HEK293 (cell line): ENCODE results near the gene WNT1.

ENCODE experiments used
- GLIS1 ChIP-seq: fragments of 450-650 bp; formaldehyde crosslinking; IDR thresholded peaks from 2 replicates; pipeline ENCODE4 v1.5.1; 2016; ENCODE audit warnings: missing biosample characterization, missing genetic modification characterization
- KLF10 ChIP-seq: fragments of 450-650 bp; IDR thresholded peaks from 2 replicates; pipeline ENCODE4 v1.5.1; 2018; ENCODE audit warnings: missing biosample characterization, mild to moderate bottlenecking, missing genetic modification characterization
- PRDM1 ChIP-seq: fragments of 450-650 bp; formaldehyde crosslinking; IDR thresholded peaks from 2 replicates; pipeline ENCODE4; 2016; ENCODE audit warnings: missing biosample characterization, missing genetic modification characterization
- RBAK ChIP-seq: fragments of 450-650 bp; formaldehyde crosslinking; IDR thresholded peaks from 2 replicates; pipeline ENCODE4 v1.5.1; 2016; ENCODE audit warnings: missing biosample characterization, missing genetic modification characterization
- SETDB1 ChIP-seq: IDR thresholded peaks from one replicate; pipeline ENCODE4 v1.6.1; 2017; ENCODE audit warnings: mild to moderate bottlenecking, low read length, moderate library complexity, mixed read lengths; ENCODE audit not compliant: insufficient read length
- TCF7L2 ChIP-seq: IDR thresholded peaks from 2 replicates; pipeline ENCODE4 v1.6.1; 2011; ENCODE audit warnings: low read depth, mild to moderate bottlenecking, inconsistent platforms, low read length, moderate library complexity, borderline replicate concordance
- ZBTB48 ChIP-seq: fragments of 450-650 bp; formaldehyde crosslinking; IDR thresholded peaks from 2 replicates; pipeline ENCODE4 v1.5.1; 2016; ENCODE audit warnings: missing biosample characterization, missing genetic modification characterization
- ZFP3 ChIP-seq: fragments of 450-650 bp; formaldehyde crosslinking; IDR thresholded peaks from 2 replicates; pipeline ENCODE4 v1.5.1; 2016; ENCODE audit warnings: low read depth, missing biosample characterization, missing genetic modification characterization
- ZIC2 ChIP-seq: fragments of 450-650 bp; formaldehyde crosslinking; IDR thresholded peaks from 2 replicates; pipeline ENCODE4 v1.5.1; 2016; ENCODE audit warnings: missing biosample characterization, missing genetic modification characterization
- ZNF121 ChIP-seq: fragments of 450-650 bp; formaldehyde crosslinking; IDR thresholded peaks from 2 replicates; pipeline ENCODE4 v1.5.1; 2016; ENCODE audit warnings: missing biosample characterization, missing genetic modification characterization
- ZNF169 ChIP-seq: fragments of 450-650 bp; formaldehyde crosslinking; IDR thresholded peaks from 2 replicates; pipeline ENCODE4 v1.5.1; 2016; ENCODE audit warnings: missing biosample characterization, missing genetic modification characterization
- ZNF223 ChIP-seq: fragments of 450-650 bp; formaldehyde crosslinking; IDR thresholded peaks from 2 replicates; pipeline ENCODE4 v1.5.1; 2016; ENCODE audit warnings: missing biosample characterization, missing genetic modification characterization
- ZNF24 ChIP-seq: fragments of 450-650 bp; formaldehyde crosslinking; IDR thresholded peaks from 2 replicates; pipeline ENCODE4 v1.5.1; 2016; ENCODE audit warnings: missing biosample characterization, missing genetic modification characterization
- ZNF274 ChIP-seq, 2 experiments: fragments of 200-500 bp in 1 of 2; fragments of 450-650 bp in 1 of 2; sonication (Bioruptor generic) in 1 of 2; formaldehyde crosslinking in 1 of 2; IDR thresholded peaks; 2 replicates each; pipeline versions ENCODE4 v1.5.1 to v1.6.1; 2014 to 2016; ENCODE audit warnings: borderline replicate concordance in 1 of 2, inconsistent platforms in 1 of 2, low read length in 1 of 2, missing biosample characterization in 1 of 2, missing genetic modification characterization in 1 of 2
- ZNF37A ChIP-seq: fragments of 450-650 bp; IDR thresholded peaks from 2 replicates; pipeline ENCODE4 v1.5.1; 2018; ENCODE audit warnings: missing biosample characterization, missing genetic modification characterization
- ZNF404 ChIP-seq: fragments of 450-650 bp; formaldehyde crosslinking; IDR thresholded peaks from 2 replicates; pipeline ENCODE4 v1.5.1; 2017; ENCODE audit warnings: missing biosample characterization, missing genetic modification characterization
- ZNF473 ChIP-seq: fragments of 450-650 bp; formaldehyde crosslinking; IDR thresholded peaks from 2 replicates; pipeline ENCODE4 v1.5.1; 2017; ENCODE audit warnings: missing biosample characterization, missing genetic modification characterization
- ZNF558 ChIP-seq: fragments of 450-650 bp; formaldehyde crosslinking; IDR thresholded peaks from 2 replicates; pipeline ENCODE4 v1.5.1; 2016; ENCODE audit warnings: missing biosample characterization, missing genetic modification characterization
- ZNF571 ChIP-seq: fragments of 450-650 bp; formaldehyde crosslinking; IDR thresholded peaks from 2 replicates; pipeline ENCODE4 v1.5.0; 2017; ENCODE audit warnings: missing biosample characterization, missing genetic modification characterization
- ZNF610 ChIP-seq: fragments of 450-650 bp; formaldehyde crosslinking; IDR thresholded peaks from 2 replicates; pipeline ENCODE4 v1.5.1; 2016; ENCODE audit warnings: missing biosample characterization, missing genetic modification characterization, borderline replicate concordance
- ZNF654 ChIP-seq: fragments of 450-650 bp; formaldehyde crosslinking; IDR thresholded peaks from 2 replicates; pipeline ENCODE4 v1.5.1; 2016; ENCODE audit warnings: low read depth, missing biosample characterization, missing genetic modification characterization
- ZNF670 ChIP-seq: fragments of 450-650 bp; formaldehyde crosslinking; IDR thresholded peaks from 2 replicates; pipeline ENCODE4 v1.5.1; 2016; ENCODE audit warnings: missing biosample characterization, missing genetic modification characterization, low read depth
- ZNF747 ChIP-seq: fragments of 450-650 bp; formaldehyde crosslinking; IDR thresholded peaks from 2 replicates; pipeline ENCODE4 v1.5.1; 2016; ENCODE audit warnings: missing biosample characterization, missing genetic modification characterization
- ZNF785 ChIP-seq: fragments of 450-650 bp; formaldehyde crosslinking; IDR thresholded peaks from 2 replicates; pipeline ENCODE4 v1.5.1; 2016; ENCODE audit warnings: missing biosample characterization, missing genetic modification characterization
- TF ChIP-seq, protein P1 (sequence below): fragments of 450-650 bp; formaldehyde crosslinking; IDR thresholded peaks from 2 replicates; pipeline ENCODE4 v1.5.0; 2017; ENCODE audit warnings: missing biosample characterization, missing genetic modification characterization, borderline replicate concordance
- TF ChIP-seq, protein P2 (sequence below): fragments of 450-650 bp; formaldehyde crosslinking; IDR thresholded peaks from 2 replicates; pipeline ENCODE4 v1.5.1; 2016; ENCODE audit warnings: missing biosample characterization, missing genetic modification characterization
- TF ChIP-seq, protein P3 (sequence below): fragments of 450-650 bp; formaldehyde crosslinking; IDR thresholded peaks from 2 replicates; pipeline ENCODE4 v1.5.1; 2017; ENCODE audit warnings: missing biosample characterization, missing genetic modification characterization
- TF ChIP-seq, protein P4 (sequence below): fragments of 450-650 bp; formaldehyde crosslinking; IDR thresholded peaks from 2 replicates; pipeline ENCODE4 v1.5.1; 2016; ENCODE audit warnings: missing biosample characterization, missing genetic modification characterization
- TF ChIP-seq, protein P5 (sequence below): fragments of 450-650 bp; formaldehyde crosslinking; IDR thresholded peaks from 2 replicates; pipeline ENCODE4 v1.5.1; 2016; ENCODE audit warnings: missing biosample characterization, missing genetic modification characterization, borderline replicate concordance
- TF ChIP-seq, protein P6 (sequence below): fragments of 450-650 bp; formaldehyde crosslinking; IDR thresholded peaks from 2 replicates; pipeline ENCODE4; 2016; ENCODE audit warnings: missing biosample characterization, missing genetic modification characterization

WNT1 gene

DNA sequence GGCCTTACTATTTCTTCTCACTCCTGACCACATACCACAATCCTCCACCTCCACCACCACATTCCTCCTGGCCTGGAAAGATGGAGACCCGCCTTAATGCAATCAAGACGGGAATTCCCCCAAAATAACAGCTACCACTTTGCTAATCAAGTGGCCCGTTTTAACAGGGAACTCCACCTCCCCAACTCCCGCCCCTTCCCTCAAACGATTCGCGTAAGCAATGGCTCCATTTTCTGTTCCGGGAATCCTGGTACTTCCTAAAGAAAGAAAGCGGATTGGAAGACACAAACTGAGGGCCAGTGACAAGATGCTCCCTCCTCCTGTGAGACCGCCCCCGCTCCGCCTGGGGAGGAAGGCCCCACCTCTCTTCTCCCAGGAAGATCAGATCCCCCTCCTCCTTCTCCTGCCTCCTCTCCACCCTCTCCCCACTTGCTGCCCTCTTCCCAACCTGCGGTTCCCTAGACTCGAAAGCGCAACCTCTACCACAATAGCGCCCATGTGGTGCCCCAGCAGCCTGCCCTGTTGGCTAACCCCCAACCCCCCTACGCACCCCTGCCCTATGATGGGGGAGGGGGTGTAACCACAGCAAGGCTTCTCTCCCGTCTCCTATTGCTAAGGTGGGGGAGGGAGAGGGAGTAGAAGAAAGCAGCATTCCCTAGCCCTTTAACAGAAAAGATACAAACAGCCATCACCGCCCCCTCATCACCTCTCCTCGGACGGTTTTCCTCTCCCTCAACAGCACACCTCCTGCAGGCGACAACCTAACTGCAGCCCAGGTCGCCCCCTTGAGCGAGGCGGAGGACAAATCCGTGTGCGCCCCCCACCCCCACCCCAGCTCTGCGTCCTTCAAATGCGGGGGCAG, 21.6 kb upstream of the WNT1 start (continued):
- TF ChIP-seq ZNF747 (tag by site-specific recombination), result no peak
- no peak for TF ChIP-seq ZNF169
- no peak for TF ChIP-seq ZNF37A (tag by site-specific recombination)
- TF ChIP-seq, protein P1, sequence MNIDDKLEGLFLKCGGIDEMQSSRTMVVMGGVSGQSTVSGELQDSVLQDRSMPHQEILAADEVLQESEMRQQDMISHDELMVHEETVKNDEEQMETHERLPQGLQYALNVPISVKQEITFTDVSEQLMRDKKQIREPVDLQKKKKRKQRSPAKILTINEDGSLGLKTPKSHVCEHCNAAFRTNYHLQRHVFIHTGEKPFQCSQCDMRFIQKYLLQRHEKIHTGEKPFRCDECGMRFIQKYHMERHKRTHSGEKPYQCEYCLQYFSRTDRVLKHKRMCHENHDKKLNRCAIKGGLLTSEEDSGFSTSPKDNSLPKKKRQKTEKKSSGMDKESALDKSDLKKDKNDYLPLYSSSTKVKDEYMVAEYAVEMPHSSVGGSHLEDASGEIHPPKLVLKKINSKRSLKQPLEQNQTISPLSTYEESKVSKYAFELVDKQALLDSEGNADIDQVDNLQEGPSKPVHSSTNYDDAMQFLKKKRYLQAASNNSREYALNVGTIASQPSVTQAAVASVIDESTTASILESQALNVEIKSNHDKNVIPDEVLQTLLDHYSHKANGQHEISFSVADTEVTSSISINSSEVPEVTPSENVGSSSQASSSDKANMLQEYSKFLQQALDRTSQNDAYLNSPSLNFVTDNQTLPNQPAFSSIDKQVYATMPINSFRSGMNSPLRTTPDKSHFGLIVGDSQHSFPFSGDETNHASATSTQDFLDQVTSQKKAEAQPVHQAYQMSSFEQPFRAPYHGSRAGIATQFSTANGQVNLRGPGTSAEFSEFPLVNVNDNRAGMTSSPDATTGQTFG (tag by site-specific recombination), result no peak
- no peak for TF ChIP-seq KLF10
- TF ChIP-seq ZNF24 (tag by site-specific recombination), result peak; percentile 17; the same call in 1 of the 2 replicates
- TF ChIP-seq ZNF558 (tag by site-specific recombination), result 0 out of 2 replicates have a peak, but pooled peaks have one; percentile 35
- no peak for TF ChIP-seq SETDB1
- TF ChIP-seq ZNF785, result no peak
- TF ChIP-seq, protein P2, sequence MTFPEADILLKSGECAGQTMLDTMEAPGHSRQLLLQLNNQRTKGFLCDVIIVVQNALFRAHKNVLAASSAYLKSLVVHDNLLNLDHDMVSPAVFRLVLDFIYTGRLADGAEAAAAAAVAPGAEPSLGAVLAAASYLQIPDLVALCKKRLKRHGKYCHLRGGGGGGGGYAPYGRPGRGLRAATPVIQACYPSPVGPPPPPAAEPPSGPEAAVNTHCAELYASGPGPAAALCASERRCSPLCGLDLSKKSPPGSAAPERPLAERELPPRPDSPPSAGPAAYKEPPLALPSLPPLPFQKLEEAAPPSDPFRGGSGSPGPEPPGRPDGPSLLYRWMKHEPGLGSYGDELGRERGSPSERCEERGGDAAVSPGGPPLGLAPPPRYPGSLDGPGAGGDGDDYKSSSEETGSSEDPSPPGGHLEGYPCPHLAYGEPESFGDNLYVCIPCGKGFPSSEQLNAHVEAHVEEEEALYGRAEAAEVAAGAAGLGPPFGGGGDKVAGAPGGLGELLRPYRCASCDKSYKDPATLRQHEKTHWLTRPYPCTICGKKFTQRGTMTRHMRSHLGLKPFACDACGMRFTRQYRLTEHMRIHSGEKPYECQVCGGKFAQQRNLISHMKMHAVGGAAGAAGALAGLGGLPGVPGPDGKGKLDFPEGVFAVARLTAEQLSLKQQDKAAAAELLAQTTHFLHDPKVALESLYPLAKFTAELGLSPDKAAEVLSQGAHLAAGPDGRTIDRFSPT (tag by site-specific recombination), result peak; percentile 83
- peak; percentile 86 for TF ChIP-seq ZBTB48 (tag by site-specific recombination)
- no peak for TF ChIP-seq ZNF670 (tag by site-specific recombination)
- TF ChIP-seq, protein P3, sequence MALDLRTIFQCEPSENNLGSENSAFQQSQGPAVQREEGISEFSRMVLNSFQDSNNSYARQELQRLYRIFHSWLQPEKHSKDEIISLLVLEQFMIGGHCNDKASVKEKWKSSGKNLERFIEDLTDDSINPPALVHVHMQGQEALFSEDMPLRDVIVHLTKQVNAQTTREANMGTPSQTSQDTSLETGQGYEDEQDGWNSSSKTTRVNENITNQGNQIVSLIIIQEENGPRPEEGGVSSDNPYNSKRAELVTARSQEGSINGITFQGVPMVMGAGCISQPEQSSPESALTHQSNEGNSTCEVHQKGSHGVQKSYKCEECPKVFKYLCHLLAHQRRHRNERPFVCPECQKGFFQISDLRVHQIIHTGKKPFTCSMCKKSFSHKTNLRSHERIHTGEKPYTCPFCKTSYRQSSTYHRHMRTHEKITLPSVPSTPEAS, result no peak
- TF ChIP-seq ZNF274 (IDR thresholded peaks at IDR 0.05; ENCODE audit: low read length), result no peak
- no peak for TF ChIP-seq ZNF274 (tag by site-specific recombination; IDR thresholded peaks at IDR 0.05; ENCODE audit: borderline replicate concordance)
- TF ChIP-seq ZNF654, result no peak
- TF ChIP-seq ZNF610 (tag by site-specific recombination), result no peak
- no peak for TF ChIP-seq ZFP3 (tag by site-specific recombination)
- no peak for TF ChIP-seq ZNF223 (tag by site-specific recombination)
- no peak for TF ChIP-seq ZNF473 (tag by site-specific recombination)
- no peak for TF ChIP-seq RBAK (tag by site-specific recombination)
- TF ChIP-seq, protein P4, sequence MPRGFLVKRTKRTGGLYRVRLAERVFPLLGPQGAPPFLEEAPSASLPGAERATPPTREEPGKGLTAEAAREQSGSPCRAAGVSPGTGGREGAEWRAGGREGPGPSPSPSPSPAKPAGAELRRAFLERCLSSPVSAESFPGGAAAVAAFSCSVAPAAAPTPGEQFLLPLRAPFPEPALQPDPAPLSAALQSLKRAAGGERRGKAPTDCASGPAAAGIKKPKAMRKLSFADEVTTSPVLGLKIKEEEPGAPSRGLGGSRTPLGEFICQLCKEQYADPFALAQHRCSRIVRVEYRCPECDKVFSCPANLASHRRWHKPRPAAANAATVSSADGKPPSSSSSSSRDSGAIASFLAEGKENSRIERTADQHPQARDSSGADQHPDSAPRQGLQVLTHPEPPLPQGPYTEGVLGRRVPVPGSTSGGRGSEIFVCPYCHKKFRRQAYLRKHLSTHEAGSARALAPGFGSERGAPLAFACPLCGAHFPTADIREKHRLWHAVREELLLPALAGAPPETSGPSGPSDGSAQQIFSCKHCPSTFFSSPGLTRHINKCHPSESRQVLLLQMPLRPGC (tag by site-specific recombination), result peak; percentile 54; the same call in 1 of the 2 replicates
- no peak for TF ChIP-seq ZNF571 (tag by site-specific recombination)
- peak; percentile 69 for TF ChIP-seq GLIS1 (tag by site-specific recombination)
- TF ChIP-seq ZIC2 (tag by site-specific recombination), result peak; percentile 77
- peak; percentile 32; the same call in 1 of the 2 replicates for TF ChIP-seq PRDM1 (tag by site-specific recombination)
- TF ChIP-seq ZNF121, result no peak
- no peak for TF ChIP-seq TCF7L2
- TF ChIP-seq, protein P5, sequence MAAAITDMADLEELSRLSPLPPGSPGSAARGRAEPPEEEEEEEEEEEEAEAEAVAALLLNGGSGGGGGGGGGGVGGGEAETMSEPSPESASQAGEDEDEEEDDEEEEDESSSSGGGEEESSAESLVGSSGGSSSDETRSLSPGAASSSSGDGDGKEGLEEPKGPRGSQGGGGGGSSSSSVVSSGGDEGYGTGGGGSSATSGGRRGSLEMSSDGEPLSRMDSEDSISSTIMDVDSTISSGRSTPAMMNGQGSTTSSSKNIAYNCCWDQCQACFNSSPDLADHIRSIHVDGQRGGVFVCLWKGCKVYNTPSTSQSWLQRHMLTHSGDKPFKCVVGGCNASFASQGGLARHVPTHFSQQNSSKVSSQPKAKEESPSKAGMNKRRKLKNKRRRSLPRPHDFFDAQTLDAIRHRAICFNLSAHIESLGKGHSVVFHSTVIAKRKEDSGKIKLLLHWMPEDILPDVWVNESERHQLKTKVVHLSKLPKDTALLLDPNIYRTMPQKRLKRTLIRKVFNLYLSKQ (tag by site-specific recombination), result no peak
- TF ChIP-seq, protein P6, sequence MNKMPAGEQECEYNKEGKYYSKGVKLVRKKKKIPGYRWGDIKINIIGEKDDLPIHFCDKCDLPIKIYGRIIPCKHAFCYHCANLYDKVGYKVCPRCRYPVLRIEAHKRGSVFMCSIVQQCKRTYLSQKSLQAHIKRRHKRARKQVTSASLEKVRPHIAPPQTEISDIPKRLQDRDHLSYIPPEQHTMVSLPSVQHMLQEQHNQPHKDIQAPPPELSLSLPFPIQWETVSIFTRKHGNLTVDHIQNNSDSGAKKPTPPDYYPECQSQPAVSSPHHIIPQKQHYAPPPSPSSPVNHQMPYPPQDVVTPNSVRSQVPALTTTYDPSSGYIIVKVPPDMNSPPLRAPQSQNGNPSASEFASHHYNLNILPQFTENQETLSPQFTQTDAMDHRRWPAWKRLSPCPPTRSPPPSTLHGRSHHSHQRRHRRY, result no peak
- TF ChIP-seq ZNF404, result no peak
